SH-SY5Y (cell line): ENCODE data around the gene TCF25.

Experiments
- GATA2 ChIP-seq: IDR thresholded peaks from 2 replicates; pipeline ENCODE4 v1.6.1; 2011; ENCODE audit warnings: mild to moderate bottlenecking, low read depth, low read length
- GATA3 ChIP-seq: IDR thresholded peaks from 2 replicates; pipeline ENCODE4 v1.6.1; 2011; ENCODE audit warnings: low read depth, mild to moderate bottlenecking, low read length, moderate library complexity

- no peak for TF ChIP-seq GATA2
- no peak for TF ChIP-seq GATA3
Measured at GRCh38 chr16:89913408-89914387, 40.3 kb downstream of the TCF25 start.
